ENCODE data around the gene OLFM4.
"Not testable (repeated sequence)": the region's sequence is repeated elsewhere in the genome, so short reads cannot be mapped to it uniquely, and the experiment has no call there.

Gene OLFM4, protein sequence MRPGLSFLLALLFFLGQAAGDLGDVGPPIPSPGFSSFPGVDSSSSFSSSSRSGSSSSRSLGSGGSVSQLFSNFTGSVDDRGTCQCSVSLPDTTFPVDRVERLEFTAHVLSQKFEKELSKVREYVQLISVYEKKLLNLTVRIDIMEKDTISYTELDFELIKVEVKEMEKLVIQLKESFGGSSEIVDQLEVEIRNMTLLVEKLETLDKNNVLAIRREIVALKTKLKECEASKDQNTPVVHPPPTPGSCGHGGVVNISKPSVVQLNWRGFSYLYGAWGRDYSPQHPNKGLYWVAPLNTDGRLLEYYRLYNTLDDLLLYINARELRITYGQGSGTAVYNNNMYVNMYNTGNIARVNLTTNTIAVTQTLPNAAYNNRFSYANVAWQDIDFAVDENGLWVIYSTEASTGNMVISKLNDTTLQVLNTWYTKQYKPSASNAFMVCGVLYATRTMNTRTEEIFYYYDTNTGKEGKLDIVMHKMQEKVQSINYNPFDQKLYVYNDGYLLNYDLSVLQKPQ

DNA sequence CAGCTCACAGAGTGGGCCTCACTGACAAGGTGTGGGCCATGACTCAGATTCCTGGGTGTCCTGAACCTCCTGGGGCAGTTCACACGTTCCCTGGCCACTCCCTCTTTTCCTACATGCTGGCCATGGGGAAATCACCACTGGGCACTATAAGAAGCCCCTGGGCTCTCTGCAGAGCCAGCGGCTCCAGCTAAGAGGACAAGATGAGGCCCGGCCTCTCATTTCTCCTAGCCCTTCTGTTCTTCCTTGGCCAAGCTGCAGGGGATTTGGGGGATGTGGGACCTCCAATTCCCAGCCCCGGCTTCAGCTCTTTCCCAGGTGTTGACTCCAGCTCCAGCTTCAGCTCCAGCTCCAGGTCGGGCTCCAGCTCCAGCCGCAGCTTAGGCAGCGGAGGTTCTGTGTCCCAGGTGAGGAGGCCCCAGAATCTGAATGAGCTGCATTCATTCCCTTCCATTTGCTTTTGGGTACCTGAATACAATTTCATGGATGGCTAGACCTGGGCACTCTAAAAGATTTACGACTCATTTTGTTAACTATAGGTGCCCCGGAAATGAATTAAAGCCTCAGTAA, at the start of gene OLFM4:
Gene OLFM4, plus strand, starts transcription at position 177 of the 567 bp plus-strand sequence. Its CDS starts 24 bp downstream, at position 201.
- DNase-seq (ENCODE audit: low read depth), result no peak

DNA sequence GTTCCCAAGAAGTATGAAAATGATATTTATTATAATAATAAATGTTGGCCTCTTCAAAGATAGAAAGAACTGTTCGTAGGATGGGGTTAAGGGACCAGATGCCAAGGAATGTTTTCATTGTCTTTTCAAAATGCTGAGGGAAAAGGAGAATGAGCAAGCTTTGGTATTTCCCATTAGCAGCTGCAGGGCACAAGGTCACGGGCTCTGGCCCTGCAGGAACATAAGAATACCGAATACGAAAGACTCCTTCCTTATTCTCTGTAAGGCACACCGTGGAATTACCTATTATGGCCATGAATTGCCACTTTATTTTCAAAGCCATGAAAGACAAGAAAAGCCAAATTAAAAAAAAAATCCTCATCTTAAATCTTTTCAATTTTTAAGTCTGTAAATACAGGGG, 49.6 kb upstream of the OLFM4 start:
- DNase-seq (ENCODE audit: low read depth), result no peak

DNA sequence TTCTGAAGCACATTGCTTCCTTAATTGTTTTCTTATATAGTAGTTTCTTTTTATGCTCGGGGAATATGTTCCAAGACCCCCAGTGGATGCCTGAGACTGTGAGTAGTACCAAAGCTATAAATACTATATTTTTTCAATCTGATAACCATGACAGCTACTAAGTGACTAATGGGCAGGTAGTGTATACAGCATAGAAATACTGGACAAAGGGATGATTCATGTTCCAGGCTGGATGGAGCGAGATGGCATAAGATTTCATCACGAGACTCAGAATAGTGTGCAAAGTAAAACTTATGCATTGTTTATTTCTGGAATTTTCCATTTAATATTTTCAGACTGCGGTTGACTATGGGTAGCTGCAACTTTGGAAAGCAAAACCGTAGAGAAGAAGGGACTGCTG, 47.9 kb upstream of the OLFM4 start:
- DNase-seq (ENCODE audit: low read depth), result no peak

DNA sequence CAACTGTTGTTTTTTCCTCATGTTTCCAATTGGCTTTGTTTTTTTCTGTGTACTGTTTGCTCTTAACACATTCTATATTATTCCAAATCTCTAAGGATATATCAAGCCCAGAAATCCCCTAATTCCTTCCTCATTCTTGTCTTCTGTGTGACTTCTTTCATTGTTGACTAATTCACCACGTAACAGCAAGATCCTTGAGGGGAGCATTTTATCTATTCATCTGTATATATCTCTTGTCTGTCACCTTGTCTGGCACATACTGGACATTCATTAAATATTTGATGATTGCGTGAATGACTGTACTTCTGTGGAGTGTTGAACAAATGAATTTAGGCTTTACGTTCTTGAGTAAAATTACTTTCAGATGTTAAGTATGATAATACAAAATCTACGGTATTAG, 44.8 kb upstream of the OLFM4 start:
- DNase-seq (ENCODE audit: low read depth), result no peak

DNA sequence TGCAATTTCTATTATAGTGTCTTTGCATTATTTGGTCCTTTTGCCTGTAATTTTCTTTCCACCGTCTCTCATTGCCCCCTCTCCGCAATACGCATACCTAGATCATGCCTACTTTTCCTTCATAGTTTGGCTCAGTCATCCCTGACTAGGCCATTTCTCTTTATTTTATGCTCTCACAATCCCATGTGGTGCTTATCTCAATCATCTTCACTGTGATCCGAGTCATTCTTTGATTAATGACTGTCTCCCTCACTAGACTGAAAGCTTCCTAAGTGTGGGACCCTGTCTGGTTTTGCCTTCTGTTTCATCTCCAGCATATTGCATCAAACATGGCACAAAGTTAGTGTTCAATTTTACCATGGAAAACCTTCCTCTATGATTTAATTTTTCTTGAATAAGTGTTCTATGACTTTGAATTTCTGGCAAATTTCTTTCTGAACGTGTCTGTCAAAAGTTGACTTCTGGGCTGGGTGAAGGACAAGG, 43.7 kb upstream of the OLFM4 start:
- no peak for DNase-seq (ENCODE audit: low read depth)

DNA sequence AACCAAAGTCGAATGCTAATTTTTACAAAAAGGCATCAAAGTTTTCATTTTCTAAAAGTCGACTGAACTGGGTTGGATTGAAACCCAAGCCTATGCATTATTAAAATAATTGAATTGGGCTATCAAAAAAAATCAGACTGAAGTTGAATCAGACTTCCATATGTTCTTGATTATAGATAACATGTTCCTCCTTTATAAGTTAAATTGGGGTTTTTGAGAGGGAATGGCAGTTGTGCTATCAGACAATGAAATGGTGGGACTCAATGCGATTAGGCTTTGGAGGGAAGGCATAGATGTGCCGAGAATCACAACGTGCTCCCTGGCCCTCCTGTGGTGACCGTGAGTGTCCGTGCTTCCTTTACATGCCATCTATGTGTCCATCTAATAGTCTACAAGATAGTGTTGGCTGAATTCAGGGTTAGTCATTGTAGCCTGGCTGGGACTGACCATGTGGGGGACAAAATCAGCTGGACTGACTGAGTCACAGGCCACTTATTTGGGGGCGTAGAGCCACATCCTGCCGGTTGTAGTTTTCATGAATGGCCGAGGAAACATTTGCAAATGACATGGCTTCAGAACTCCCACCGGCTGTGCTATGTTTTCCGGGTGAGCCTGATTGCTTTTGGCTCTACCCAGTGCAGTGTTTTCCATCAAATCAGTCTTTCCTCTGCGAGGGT, 37.1 kb upstream of the OLFM4 start:
- DNase-seq (ENCODE audit: low read depth), result no peak

DNA sequence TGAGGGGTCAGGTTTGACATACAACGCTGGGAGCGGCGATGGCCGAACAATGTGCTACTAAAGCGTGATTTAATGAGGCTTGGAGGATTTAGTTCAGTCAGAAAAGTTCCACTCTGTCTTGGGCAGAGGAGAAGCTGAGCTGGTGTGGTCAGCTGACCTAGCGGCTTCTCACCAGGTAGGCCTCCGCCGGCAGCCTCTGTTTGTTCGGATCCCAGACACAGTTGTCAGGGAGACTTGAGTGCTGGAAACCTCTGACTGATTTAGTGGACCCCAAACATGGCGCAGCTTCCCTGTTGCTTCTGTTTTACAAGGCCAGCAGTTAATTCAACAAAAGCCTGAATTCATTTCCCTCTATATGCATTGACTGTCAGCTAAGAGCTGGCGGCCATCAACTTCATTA, 36.5 kb upstream of the OLFM4 start:
- DNase-seq (ENCODE audit: low read depth), result no peak

DNA sequence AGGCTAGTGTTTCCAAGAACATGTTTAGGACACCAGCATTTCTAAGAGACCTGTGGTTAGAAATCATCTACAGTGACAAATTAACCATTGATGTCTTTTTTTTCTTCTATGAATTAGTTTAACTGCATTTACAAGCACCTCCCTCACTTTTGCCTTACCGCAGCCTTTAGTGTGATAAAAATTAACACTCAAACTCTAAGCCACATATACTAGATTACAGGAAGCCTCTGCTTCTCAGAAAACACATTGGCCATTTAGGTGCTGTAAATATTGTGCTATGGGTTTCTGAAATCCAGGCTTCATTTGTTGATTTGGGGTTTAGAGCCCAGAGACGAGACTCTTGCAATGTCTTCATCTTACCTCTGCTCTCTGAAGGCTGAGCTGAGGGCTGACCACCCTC, 34.6 kb upstream of the OLFM4 start:
- no peak for DNase-seq (ENCODE audit: low read depth)

DNA sequence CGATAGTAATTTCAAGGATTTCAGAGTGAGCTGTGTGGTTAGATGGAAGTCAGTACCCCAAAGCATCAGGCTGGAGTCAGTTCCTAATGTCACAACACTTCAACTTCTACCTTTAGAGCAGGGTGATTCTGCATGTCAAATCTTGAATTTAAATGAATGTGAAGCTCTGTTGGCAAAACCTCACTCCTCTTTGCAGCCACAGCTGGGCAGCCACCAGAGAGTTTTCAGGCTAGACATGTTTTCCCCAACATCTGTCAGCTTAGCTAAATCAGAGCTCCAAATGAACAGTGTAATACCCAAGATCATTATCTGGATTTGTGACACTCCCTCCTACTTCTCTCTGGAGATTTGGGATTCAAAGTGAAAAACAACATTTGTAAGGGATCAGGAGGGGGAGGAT, 33.7 kb upstream of the OLFM4 start:
- no peak for DNase-seq (ENCODE audit: low read depth)

DNA sequence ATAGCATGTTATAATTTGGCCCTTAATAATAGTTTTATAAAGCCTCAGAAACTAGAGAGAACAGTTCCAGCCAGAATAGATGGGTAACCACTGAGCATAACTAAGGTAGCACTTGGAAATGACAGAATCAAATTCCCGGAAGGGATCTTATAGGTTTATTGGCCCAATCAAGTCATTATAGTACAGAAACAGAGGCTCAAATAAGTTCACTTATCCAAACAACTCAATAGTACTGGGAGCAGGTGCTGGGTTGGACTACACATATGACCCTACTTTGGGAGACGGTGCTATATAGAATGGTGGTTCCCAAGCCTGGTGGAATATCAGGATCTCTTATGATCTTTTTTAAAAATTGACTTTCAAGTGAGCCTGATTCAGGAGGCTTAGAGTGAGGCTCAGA, 32.7 kb upstream of the OLFM4 start:
- DNase-seq (ENCODE audit: low read depth), result no peak

DNA sequence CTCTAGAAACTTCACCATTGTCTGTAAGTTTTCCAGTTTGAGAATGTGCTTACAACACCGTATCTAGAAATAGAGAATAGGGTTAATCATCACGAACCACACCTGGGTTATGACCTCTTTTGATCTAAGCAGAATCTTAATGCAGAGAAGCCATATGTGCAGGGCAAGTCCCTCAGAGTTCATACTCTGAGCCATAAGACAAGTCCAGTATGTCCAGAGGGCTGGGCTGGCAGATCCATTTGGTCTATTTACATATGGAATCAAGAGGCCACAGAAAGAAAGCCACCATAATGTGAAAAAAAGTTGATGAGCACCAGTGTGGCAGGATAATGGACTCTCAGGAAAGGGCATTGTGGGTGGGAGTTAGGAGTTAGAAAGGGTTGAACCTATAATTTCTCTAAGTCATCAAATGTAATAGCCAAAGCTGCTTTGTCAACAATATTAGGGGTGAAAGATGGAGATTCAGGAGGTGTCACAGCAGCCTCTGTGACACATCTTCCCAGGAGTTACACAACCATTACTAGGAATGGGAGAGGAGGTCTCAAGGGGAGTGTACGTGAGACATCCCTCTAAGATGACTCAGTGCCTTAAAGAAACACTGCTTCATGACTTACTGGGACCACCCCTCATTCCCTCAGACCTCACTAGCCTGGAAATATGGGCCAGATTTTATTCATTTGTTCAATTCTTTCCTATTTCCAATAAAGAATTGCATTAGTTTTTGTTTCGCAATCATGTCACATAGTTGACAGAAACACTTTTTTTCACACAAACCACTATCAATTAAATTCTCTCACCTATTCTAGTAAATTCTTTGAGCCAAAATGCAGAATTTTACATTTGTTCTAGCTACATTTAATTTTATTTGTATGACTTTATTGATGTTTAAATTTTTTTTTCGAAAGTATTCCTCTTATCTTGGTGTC, 30.4 kb upstream of the OLFM4 start:
- DNase-seq (ENCODE audit: low read depth), result no peak

DNA sequence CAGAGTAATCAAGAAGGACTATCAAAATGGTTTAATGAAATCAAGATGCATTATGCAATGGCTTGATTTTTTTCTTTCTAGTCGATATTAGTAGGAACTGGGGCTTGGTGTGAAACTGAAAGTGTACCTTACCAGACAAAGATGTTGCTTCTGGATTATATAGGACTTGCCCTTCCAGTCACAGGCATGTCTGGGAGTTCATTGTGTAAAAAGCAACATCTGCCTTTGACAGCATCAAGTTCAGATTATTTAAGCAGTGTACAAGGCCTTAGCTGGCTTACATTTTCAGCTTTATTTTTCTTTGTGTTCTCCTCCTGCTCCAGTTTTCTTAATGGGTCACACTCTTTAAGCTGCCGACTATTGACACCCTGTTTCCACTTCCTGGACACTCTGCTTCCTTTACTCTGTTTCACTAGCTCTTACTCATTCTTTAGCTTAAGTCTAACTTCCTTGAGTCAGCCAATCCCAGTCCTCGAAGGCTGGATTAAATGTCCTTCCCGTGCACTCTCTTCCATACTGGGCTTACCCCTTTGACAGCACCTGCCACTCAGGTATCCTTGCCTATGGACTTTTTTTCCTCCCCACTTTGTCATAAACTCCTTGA, 29.4 kb upstream of the OLFM4 start:
- no peak for DNase-seq (ENCODE audit: low read depth)

DNA sequence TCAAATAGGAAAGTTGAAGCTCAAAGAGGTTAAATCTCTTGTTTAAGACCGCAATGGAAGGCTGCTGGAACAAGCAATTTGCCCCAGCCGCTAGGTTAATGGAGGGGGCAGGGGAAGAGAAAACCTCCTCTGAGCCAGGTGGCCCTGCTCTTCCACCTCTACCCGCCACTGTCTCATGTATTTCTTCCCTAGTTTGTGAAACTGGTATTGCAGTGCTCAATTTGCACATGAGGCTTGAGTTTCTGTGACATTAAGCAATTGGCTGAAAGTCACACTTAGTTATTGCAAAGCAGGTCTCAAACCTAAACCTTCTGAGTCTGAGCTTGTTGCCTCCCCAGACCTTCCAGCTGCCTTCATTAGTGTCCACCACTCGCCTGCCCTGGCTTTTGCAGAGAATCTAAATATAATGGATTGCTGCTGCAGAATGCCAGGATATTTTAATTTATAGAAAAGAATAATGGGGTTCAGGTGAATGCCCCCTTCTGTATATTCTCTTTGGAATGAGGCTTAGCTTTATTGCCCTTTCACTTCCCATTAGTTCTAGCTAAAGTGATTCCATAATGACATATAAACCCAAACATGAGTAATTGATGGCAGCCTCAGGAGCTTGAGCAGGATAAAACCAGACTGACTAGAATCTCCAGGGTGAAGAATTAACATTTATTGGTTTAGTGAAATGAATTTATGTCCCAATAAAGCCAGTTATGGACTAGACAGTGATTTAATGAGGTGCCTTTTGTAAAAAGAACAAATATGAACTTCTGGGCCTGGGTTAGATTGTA, 27.0 kb upstream of the OLFM4 start:
- no peak for DNase-seq (ENCODE audit: low read depth)

DNA sequence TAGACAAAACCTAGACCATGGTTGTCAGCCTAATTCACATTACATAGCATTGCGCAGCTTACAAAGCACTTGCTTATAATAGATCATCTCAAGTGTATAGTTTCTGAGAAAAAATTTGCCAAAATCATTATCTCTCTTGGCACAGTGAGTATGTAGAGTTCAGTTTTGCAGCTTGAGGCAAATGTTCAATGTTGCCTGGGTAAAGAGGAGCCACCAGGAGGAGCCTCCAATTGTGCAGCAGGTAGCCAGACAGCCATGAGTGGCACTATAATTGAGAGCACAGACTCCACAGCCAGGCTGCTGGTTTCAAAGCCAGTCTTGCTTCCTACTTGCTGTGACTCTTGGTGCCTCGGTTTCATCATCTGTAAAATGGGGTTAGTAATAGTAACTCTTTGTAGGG, 24.0 kb upstream of the OLFM4 start:
- DNase-seq (ENCODE audit: low read depth), result no peak

DNA sequence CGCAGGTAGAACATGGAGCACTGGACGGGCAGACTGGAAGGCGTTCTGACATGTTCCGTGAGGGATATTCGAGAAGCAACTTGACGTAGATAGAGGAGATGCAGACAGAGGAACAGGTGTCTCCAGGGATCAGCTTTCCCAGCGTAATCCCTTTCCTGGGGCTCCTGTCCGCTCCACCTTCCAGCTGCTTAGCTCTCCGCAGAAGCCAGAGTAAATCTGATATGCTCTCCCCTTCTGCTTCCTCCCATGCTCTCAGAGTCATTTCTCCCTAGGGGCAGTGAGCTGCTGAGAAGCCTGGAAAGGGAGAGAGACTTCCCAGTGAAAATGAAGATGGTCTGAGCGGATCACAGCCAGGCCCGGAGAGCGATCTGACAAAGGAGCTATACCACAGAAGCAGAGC, 23.0 kb upstream of the OLFM4 start:
- DNase-seq (ENCODE audit: low read depth), result no peak

DNA sequence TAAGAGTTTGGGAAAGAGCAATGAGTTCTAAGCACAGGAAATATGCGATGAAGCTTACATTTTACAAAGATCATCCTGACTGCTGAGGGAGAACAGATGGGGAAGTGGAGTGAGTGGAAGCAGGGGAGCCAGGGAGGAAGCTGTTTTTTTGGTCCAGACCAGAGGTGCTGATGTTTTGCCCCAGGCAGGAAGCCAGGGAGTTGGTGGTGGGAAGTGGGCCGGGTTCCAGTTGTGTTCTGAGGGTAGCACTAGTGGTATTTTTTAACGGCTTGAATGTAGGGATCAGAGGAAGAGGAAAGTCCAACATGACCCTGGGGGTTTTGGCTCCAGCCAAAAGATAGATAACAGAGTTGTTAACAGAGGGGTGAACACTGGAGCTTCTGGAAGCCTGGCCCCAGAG, 20.7 kb upstream of the OLFM4 start:
- no peak for DNase-seq (ENCODE audit: low read depth)

DNA sequence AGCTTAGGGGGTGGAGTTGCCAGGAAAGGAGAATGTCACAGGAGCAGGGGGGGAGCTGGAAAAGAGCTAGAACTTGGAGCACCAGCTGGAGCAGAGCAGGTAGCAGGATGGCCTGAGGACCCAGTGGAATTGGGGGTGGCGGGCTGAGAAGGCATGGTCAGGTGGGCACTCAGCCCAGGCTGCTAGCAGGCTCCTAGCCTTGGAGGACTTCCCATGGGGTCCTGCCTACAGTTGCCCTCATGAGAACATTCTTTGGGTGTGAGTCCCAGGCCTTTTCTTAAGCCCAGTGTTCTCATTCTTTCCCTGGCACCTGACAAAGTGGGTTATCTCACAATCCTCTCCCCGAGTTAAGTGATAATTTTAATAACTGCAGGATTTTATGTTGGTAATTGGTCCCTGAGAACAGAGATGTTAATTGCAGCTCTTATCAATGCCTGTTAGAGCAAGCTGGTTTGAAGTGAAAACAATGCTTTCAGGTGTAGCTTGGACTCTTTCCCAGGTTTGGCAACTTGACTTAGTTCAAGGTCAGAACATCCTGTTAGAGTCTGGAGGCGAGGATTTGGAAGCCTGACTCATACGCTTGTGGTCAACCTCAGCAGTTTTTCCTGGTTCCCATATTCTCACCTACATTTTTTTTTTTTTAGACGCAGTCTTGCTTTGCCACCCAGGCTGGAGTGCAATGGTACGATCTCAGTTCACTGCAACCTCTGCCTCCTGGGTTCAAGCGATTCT, 18.1 kb upstream of the OLFM4 start:
- DNase-seq (ENCODE audit: low read depth), result no peak

DNA sequence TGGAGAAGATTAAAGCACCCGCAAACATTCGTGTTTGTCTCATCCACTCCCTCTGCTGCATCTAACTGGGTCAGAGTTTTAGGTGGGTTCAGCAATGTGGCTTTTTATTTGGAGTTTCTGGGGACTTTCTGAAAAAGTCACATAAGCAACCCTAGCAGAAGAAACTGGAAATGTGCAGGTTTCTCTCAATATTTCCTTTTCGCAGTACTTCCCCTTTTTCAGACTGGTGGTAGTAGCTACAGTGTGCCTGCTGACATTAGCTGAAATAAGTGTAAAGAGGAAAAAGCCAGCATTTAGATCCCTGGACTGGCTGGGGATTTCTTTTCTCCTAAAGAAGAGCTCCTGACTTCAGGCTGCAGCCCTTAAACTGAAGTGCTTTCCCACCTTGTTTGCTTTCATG, 15.9 kb upstream of the OLFM4 start:
- DNase-seq (ENCODE audit: low read depth), result no peak

DNA sequence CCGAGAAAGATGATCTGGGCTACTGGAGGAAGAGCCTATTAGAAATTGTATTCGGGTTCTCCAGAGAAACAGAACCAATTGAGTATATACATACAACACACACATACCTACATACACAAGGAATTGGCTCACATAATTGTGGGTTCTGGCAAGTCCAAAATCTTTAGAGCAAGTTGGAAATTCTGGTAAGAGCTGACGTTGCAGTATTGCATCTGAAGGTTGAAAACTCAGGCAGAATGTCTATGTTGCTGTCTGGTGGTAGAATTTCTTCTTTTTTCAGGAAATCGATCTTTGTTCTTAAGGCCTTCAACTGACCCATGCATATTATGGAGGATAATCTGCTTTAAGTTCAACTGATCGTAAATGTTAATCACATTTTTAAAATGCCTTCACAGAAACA, 15.5 kb upstream of the OLFM4 start:
- DNase-seq (ENCODE audit: low read depth), result no peak

DNA sequence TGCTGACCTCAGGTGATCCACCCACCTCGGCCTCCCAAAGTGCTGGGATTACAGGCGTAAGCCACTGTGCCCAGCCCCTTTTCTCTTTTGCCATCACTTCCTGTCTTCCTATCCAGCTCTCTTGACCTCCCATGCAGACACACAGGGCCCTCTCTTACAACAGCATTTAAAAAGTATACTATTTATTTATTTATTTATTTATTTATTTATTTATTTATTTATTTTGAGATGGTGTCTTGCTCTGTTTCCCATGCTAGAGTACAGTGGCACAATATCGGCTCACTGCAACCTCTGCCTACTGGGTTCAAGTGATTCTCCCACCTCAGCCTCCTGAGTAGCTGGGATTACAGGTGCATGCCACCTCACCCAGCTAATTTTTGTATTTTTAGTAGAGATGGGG, 14.6 kb upstream of the OLFM4 start:
- DNase-seq (ENCODE audit: low read depth), result not testable (repeated sequence)
